ENCODE data around the gene SFT2D3. TPM values are rescaled to one million over a fixed set of nuclear protein-coding genes. Genes with fewer than 3 reads are reported as not detected.

Gene SFT2D3
- total and polyA plus RNA-seq, 10 donors = 3.7 to 13.2 (median 8.9) TPM

GRCh38 chr2:127656569-127657231 lies 44.6 kb upstream of the SFT2D3 start:
- TF ChIP-seq CTCF (IDR thresholded peaks at IDR 0.05 in 8 of 11, conservative IDR thresholded peaks at IDR 0.05 in 3 of 11) = no peak
- peak in 1 of 3 donors; percentile 22 for TF ChIP-seq POLR2AphosphoS5 (IDR thresholded peaks at IDR 0.05)
- TF ChIP-seq POLR2A (IDR thresholded peaks at IDR 0.05) = no peak
- H3K27me3 ChIP-seq (replicated peaks in 1 of 7) = peaks cover 0 to 5% (median 0%) of the 10 kb centered on the region in 7 donors
- WGBS, 5 donors = 82 to 89% (median 84%) methylated on average over 15 of the region's 15 CpGs
- DNase-seq = peak; percentile 77
- peaks cover 8 to 97% (median 63%) of the 10 kb centered on the region in 6 donors for H3K4me1 ChIP-seq
- H3K27ac ChIP-seq = peak overlapping the region in 6 of 8 donors; percentile 7 to 88 (median 85)
- H3K9me3 ChIP-seq = no peaks in the 10 kb centered on the region
- H3K4me3 ChIP-seq = no peak overlapping the region
- H3K36me3 ChIP-seq = peaks cover 0 to 59% (median 0%) of the 10 kb centered on the region in 6 donors
- intact Hi-C loops (cut with DNase I; ENCODE audit: low total_unique reads) = no loop called here

- Histone ChIP-seq H3K4me1 (peaks cover 8 to 97% (median 60%) of the 10 kb centered on the region in 6 donors), H3K27me3 (replicated peaks in 1 of 7) (peaks cover 0 to 10% (median 0%) of the 10 kb centered on the region in 7 donors), H3K4me3 (no peak overlapping the region), H3K9me3 (no peaks in the 10 kb centered on the region), H3K27ac (peak overlapping the region in 5 of 8 donors; percentile 78 to 88 (median 85)), H3K36me3 (peaks cover 0 to 56% (median 0%) of the 10 kb centered on the region in 6 donors)
- peak; percentile 63 for DNase-seq
- intact Hi-C loops (cut with DNase I; ENCODE audit: low total_unique reads) = no loop called here
- no peak for TF ChIP-seq POLR2A (IDR thresholded peaks at IDR 0.05)
- TF ChIP-seq POLR2AphosphoS5 (IDR thresholded peaks at IDR 0.05) = no peak
- no peak for TF ChIP-seq CTCF (IDR thresholded peaks at IDR 0.05 in 8 of 11, conservative IDR thresholded peaks at IDR 0.05 in 3 of 11)
- 93 to 95% (median 94%) methylated on average over 10 to 17 of the region's 17 CpGs for WGBS, 5 donors
These were observed 44.1 kb upstream of the SFT2D3 start for GRCh38 chr2:127657232-127657595.

GRCh38 chr2:127658146-127658545 lies 43.2 kb upstream of the SFT2D3 start:
- intact Hi-C loops (cut with DNase I; ENCODE audit: low total_unique reads) = no loop called here
- DNase-seq = no peak
- Histone ChIP-seq H3K36me3 (peaks cover 0 to 46% (median 0%) of the 10 kb centered on the region in 6 donors), H3K27me3 (replicated peaks in 1 of 7) (peaks cover 0 to 17% (median 0%) of the 10 kb centered on the region in 7 donors), H3K4me1 (peaks cover 8 to 96% (median 56%) of the 10 kb centered on the region in 6 donors), H3K9me3 (no peaks in the 10 kb centered on the region), H3K27ac (peak overlapping the region; percentile 49 to 88 (median 83)), H3K4me3 (no peak overlapping the region)
- TF ChIP-seq POLR2A (IDR thresholded peaks at IDR 0.05) (no peak), POLR2AphosphoS5 (IDR thresholded peaks at IDR 0.05) (no peak), CTCF (IDR thresholded peaks at IDR 0.05 in 8 of 11, conservative IDR thresholded peaks at IDR 0.05 in 3 of 11) (no peak)
- WGBS, 5 donors = 83 to 93% (median 89%) methylated on average over 6 of the region's 6 CpGs

GRCh38 chr2:127658641-127659407 lies 42.5 kb upstream of the SFT2D3 start:
- intact Hi-C loops (cut with DNase I; ENCODE audit: low total_unique reads) = no loop called here
- DNase-seq = peak; percentile 72

More at GRCh38 chr2:127658641-127659407, 42.5 kb upstream of the SFT2D3 start:
- Histone ChIP-seq H3K4me1 (peaks cover 12 to 96% (median 60%) of the 10 kb centered on the region in 6 donors), H3K9me3 (no peaks in the 10 kb centered on the region), H3K27ac (peak overlapping the region; percentile 49 to 88 (median 83)), H3K27me3 (replicated peaks in 1 of 7) (peaks cover 0 to 23% (median 4%) of the 10 kb centered on the region in 7 donors), H3K4me3 (no peak overlapping the region), H3K36me3 (peaks cover 0 to 40% (median 0%) of the 10 kb centered on the region in 6 donors)
- 71 to 83% (median 76%) methylated on average over 17 to 20 of the region's 20 CpGs for WGBS, 5 donors
- no peak for TF ChIP-seq POLR2A (IDR thresholded peaks at IDR 0.05)
- no peak for TF ChIP-seq CTCF (IDR thresholded peaks at IDR 0.05 in 8 of 11, conservative IDR thresholded peaks at IDR 0.05 in 3 of 11)
- no peak for TF ChIP-seq POLR2AphosphoS5 (IDR thresholded peaks at IDR 0.05)
